Fibroblast of villous mesenchyme (primary cell): Measurements from ENCODE around the gene CCDC116. TPM values are rescaled to one million over a fixed set of nuclear protein-coding genes. Genes with fewer than 3 reads are reported as not detected.
A peak's percentile ranks its signal among the peaks of the same experiment; 100 is the strongest.
"Not testable (repeated sequence)": the region's sequence is repeated elsewhere in the genome, so short reads cannot be mapped to it uniquely, and the experiment has no call there.

Experiments
- DNase-seq: peaks from one replicate; pipeline ENCODE4 v3.0.0-alpha.2; 2010; ENCODE audit warnings: low read depth
- H3K4me3 ChIP-seq: 2 replicates; pipeline ENCODE4 v1.5.1; 2011; ENCODE audit warnings: low read depth, mild to moderate bottlenecking, low read length
- CTCF ChIP-seq: IDR thresholded peaks from 2 replicates; pipeline ENCODE4 v1.5.1; 2012; ENCODE audit warnings: low read depth, mild to moderate bottlenecking, low read length; ENCODE audit not compliant: insufficient read depth
- total RNA-seq: library from RNA; depleted of rRNA; stranded (reverse); fragments of >200 nt; gene quantifications from 2 replicates; pipeline ENCODE4 v1.2.3, GENCODE V29; 2012

CCDC116 gene
- total RNA-seq, 1 donor: 0.43 TPM

- no peak for TF ChIP-seq CTCF
- H3K4me3 ChIP-seq: no peak overlapping the region
- DNase-seq: no peak
These were observed 40.9 kb upstream of the CCDC116 start for GRCh38 chr22:21591695-21592094.

- no peak overlapping the region for H3K4me3 ChIP-seq
- no peak for DNase-seq
- no peak for TF ChIP-seq CTCF
These were observed 40.1 kb upstream of the CCDC116 start for GRCh38 chr22:21592422-21592821.

- no peak for DNase-seq
These were observed 38.9 kb upstream of the CCDC116 start for GRCh38 chr22:21593406-21594232.

GRCh38 chr22:21594865-21595452, 37.6 kb upstream of the CCDC116 start:
- no peak overlapping the region for H3K4me3 ChIP-seq
- no peak for TF ChIP-seq CTCF
- DNase-seq: peak; percentile 41

More at GRCh38 chr22:21593406-21594232, 38.9 kb upstream of the CCDC116 start:
- H3K4me3 ChIP-seq: no peak overlapping the region
- peak; percentile 33 for TF ChIP-seq CTCF

- not testable (repeated sequence) for DNase-seq, H3K4me3 ChIP-seq
These were observed 36.0 kb upstream of the CCDC116 start for GRCh38 chr22:21596356-21597135.

- H3K4me3 ChIP-seq: no peak overlapping the region
- DNase-seq: no peak
- TF ChIP-seq CTCF: no peak
These were observed 34.3 kb upstream of the CCDC116 start for GRCh38 chr22:21598302-21598701.
